Measurements from ENCODE around the gene NPHS1. TPM values are rescaled to one million over a fixed set of nuclear protein-coding genes. Genes with fewer than 3 reads are reported as not detected.

NPHS1 gene
- polyA plus RNA-seq, 3 donors = not detected

GRCh38 chr19:35780058-35780457 is 72.2 kb downstream of the NPHS1 start:
- DNase-seq = no peak
- H3K9ac ChIP-seq (ENCODE audit: insufficient read depth, low read length, poor library complexity, severe bottlenecking) = no peak overlapping the region
- WGBS (ENCODE audit: insufficient coverage) = 100% methylated on average over 4 of the region's 16 CpGs
- peaks cover 8 to 13% of the 10 kb centered on the region in 2 donors for H3K4me1 ChIP-seq (ENCODE audit: control insufficient read depth in 1 of 2, insufficient read depth in 2 of 2, low read length in 2 of 2)
- no peak overlapping the region for H3K4me3 ChIP-seq (replicated peaks in 1 of 3; ENCODE audit: low read depth in 2 of 3, low read length in 3 of 3)
- intact Hi-C loops (cut with micrococcal nuclease) = no loop called here
- TF ChIP-seq CTCF (IDR thresholded peaks at IDR 0.05) = no peak
- H3K27me3 Mint-ChIP-seq (ENCODE audit: low read depth in 3 of 3) = peaks cover 0 to 3% (median 0%) of the 10 kb centered on the region in 3 donors
- H3K4me1 Mint-ChIP-seq = peaks cover 15% of the 10 kb centered on the region
- H2AFZ ChIP-seq (ENCODE audit: insufficient read depth, low read depth, low read length, poor library complexity, severe bottlenecking) = no peak overlapping the region
- H3K27ac ChIP-seq (ENCODE audit: low read depth in 1 of 2, low read length in 2 of 2) = no peak overlapping the region
- H3K4me2 ChIP-seq (replicated peaks; ENCODE audit: extremely low read depth, low read length, poor library complexity, severe bottlenecking) = no peak overlapping the region
- no peaks in the 10 kb centered on the region for H3K9me3 Mint-ChIP-seq
- H3K27me3 ChIP-seq (ENCODE audit: control insufficient read depth in 2 of 2, insufficient read depth in 2 of 2, low read length in 2 of 2) = no peaks in the 10 kb centered on the region
- no peak overlapping the region for H3K4me3 Mint-ChIP-seq
- peaks cover 20% of the 10 kb centered on the region for H3K79me2 ChIP-seq (ENCODE audit: insufficient read depth, low read length)
- peaks cover 26 to 40% of the 10 kb centered on the region in 2 donors for H3K36me3 ChIP-seq (replicated peaks in 1 of 2; ENCODE audit: control insufficient read depth in 1 of 2, insufficient read depth in 2 of 2, low read length in 2 of 2)
- H3K9me3 ChIP-seq (replicated peaks in 1 of 2; ENCODE audit: control insufficient read depth in 1 of 2, insufficient read depth in 1 of 2, low read length in 2 of 2) = no peaks in the 10 kb centered on the region
- no peak overlapping the region for H3K27ac Mint-ChIP-seq
- H4K20me1 ChIP-seq (ENCODE audit: insufficient read depth, low read length) = no peaks in the 10 kb centered on the region
- H3K36me3 Mint-ChIP-seq = peaks cover 31 to 55% of the 10 kb centered on the region in 2 donors

DNA sequence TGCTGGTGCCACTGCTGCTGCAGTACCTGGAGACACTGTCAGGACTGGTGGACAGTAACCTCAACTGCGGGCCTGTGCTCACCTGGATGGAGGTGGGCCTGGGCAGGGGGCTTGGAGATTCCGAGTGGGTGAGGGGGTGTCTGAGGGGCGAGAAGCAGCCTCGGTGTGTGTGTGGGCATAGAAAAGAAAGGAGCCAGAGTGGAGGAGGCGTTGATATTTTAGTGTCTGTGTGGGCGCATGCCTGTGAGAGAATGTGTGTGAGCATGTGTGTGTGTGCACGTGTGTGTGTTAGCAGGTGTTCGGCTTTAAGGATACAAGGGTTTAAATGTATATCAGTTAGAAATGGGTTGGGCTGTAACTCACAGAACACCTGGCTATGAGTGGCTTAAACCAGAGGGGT is 73.3 kb downstream of the NPHS1 start:
- no peaks in the 10 kb centered on the region for H3K9me3 Mint-ChIP-seq
- H3K27ac Mint-ChIP-seq = no peak overlapping the region
- no peak overlapping the region for H3K4me2 ChIP-seq (replicated peaks; ENCODE audit: extremely low read depth, low read length, poor library complexity, severe bottlenecking)
- peaks cover 20% of the 10 kb centered on the region for H3K79me2 ChIP-seq (ENCODE audit: insufficient read depth, low read length)
- no peak for DNase-seq
- H2AFZ ChIP-seq (ENCODE audit: insufficient read depth, low read depth, low read length, poor library complexity, severe bottlenecking) = no peak overlapping the region
- H3K4me1 ChIP-seq (ENCODE audit: control insufficient read depth in 1 of 2, insufficient read depth in 2 of 2, low read length in 2 of 2) = peaks cover 14 to 19% of the 10 kb centered on the region in 2 donors
- peaks cover 0 to 5% (median 3%) of the 10 kb centered on the region in 3 donors for H3K27me3 Mint-ChIP-seq (ENCODE audit: low read depth in 3 of 3)
- WGBS (ENCODE audit: insufficient coverage) = 98% methylated on average over 8 of the region's 8 CpGs
- H3K36me3 Mint-ChIP-seq = peaks cover 31 to 53% of the 10 kb centered on the region in 2 donors
- TF ChIP-seq CTCF (IDR thresholded peaks at IDR 0.05) = no peak
- no peaks in the 10 kb centered on the region for H4K20me1 ChIP-seq (ENCODE audit: insufficient read depth, low read length)
- H3K27ac ChIP-seq (ENCODE audit: low read depth in 1 of 2, low read length in 2 of 2) = no peak overlapping the region
- peaks cover 26 to 40% of the 10 kb centered on the region in 2 donors for H3K36me3 ChIP-seq (replicated peaks in 1 of 2; ENCODE audit: control insufficient read depth in 1 of 2, insufficient read depth in 2 of 2, low read length in 2 of 2)
- no peak overlapping the region for H3K4me3 ChIP-seq (replicated peaks in 1 of 3; ENCODE audit: low read depth in 2 of 3, low read length in 3 of 3)
- no peak overlapping the region for H3K9ac ChIP-seq (ENCODE audit: insufficient read depth, low read length, poor library complexity, severe bottlenecking)
- no peak overlapping the region for H3K4me3 Mint-ChIP-seq
- H3K9me3 ChIP-seq (replicated peaks in 1 of 2; ENCODE audit: control insufficient read depth in 1 of 2, insufficient read depth in 1 of 2, low read length in 2 of 2) = no peaks in the 10 kb centered on the region
- intact Hi-C loops (cut with micrococcal nuclease) = loop anchor here in 1 of 2 donors (5.0 to 10.0 kb wide), 3 partner anchors 37 to 276 kb away; partner anchors contain the start of genes IGFLR1, THAP8 and WDR62
- peaks cover 23% of the 10 kb centered on the region for H3K4me1 Mint-ChIP-seq
- H3K27me3 ChIP-seq (ENCODE audit: control insufficient read depth in 2 of 2, insufficient read depth in 2 of 2, low read length in 2 of 2) = no peaks in the 10 kb centered on the region
